Transverse colon (tissue), 4 donors: ENCODE results near the gene GID4. TPM values are rescaled to one million over a fixed set of nuclear protein-coding genes. Genes with fewer than 3 reads are reported as not detected.

Experiments
- DNase-seq: peaks from one replicate; pipeline ENCODE4 v3.0.0-alpha.2; 2019
- H3K27ac ChIP-seq, 4 donors: fragments of 200-600 bp; sonication (generic); 2 replicates each; pipeline ENCODE4 v1.5.1; 2016 to 2018; ENCODE audit warnings: inconsistent platforms in 4 of 4
- H3K27me3 ChIP-seq: fragments of 200-600 bp; sonication (generic); 2 replicates; pipeline ENCODE4 v1.5.1; 2017; ENCODE audit warnings: inconsistent platforms
- H3K36me3 ChIP-seq, 4 donors: fragments of 200-600 bp; sonication (generic); 2 replicates each; pipeline ENCODE4 v1.5.1; 2017 to 2019; ENCODE audit warnings: inconsistent platforms in 4 of 4
- H3K4me1 ChIP-seq, 4 donors: fragments of 200-600 bp; sonication (generic); 2 replicates each; pipeline ENCODE4 v1.5.1; 2017 to 2020; ENCODE audit warnings: inconsistent platforms in 4 of 4
- H3K4me3 ChIP-seq, 4 donors: fragments of 200-600 bp; sonication (generic); 1 replicate in 1 of 4; 2 replicates in 3 of 4; pipeline versions ENCODE4 v1.5.1 to v1.6.1; 2017 to 2019; ENCODE audit warnings: inconsistent platforms in 4 of 4
- H3K9me3 ChIP-seq, 2 donors: fragments of 200-600 bp; sonication (generic); 2 replicates each; pipeline ENCODE4 v1.5.1; 2017 to 2019; ENCODE audit warnings: inconsistent platforms in 2 of 2
- EP300 ChIP-seq: sonication (generic); formaldehyde crosslinking; IDR thresholded peaks from one replicate; pipeline ENCODE4 v1.6.1; 2017; ENCODE audit warnings: antibody characterized with exemption, low read depth
- POLR2A ChIP-seq: fragments of 450-650 bp; IDR thresholded peaks from one replicate; pipeline ENCODE4 v1.6.1; 2016; ENCODE audit warnings: antibody characterized with exemption, mild to moderate bottlenecking, moderate library complexity
- POLR2AphosphoS5 ChIP-seq, 3 donors: sonication (generic); formaldehyde crosslinking; IDR thresholded peaks; one replicate each; pipeline ENCODE4 v1.6.1; 2016; ENCODE audit warnings: antibody characterized with exemption in 3 of 3
- WGBS, 2 donors: methylation state at CpG; one replicate each; pipeline ENCODE4 v1.1.5; 2018; ENCODE audit warnings: low coverage in 1 of 2; 5-methylcytosine and 5-hydroxymethylcytosine counted together
- in situ Hi-C, 4 donors: fragments of 200-750 bp; cut with MboI; loops; one replicate each; pipeline versions ENCODE4 v1.15.0 to v1.15.1; 2017; ENCODE audit warnings: low sequenced_read_pairs in 3 of 4, low pct_ligation_motif_present in 1 of 4, low pct_unique_long_range_greater_than_20kb in 1 of 4
- intact Hi-C: fragments of 100-400 bp; cut with DNase I; formaldehyde crosslinking; loops from one replicate; pipeline ENCODE4 v1.15.1; 2023; ENCODE audit warnings: low total_unique reads
- total RNA-seq, 4 donors: library from RNA; depleted of rRNA; stranded (reverse); fragments of >200 nt; gene quantifications; one replicate each; pipeline ENCODE4 v1.1.0, GENCODE V29; 2016
- TF ChIP-seq, protein P1 (sequence below), 5 experiments: fragments of 200-600 bp in 3 of 5; fragments of 450-650 bp in 2 of 5; sonication (generic) in 3 of 5; IDR thresholded peaks; 1 replicate in 2 of 5; 2 replicates in 3 of 5; pipeline ENCODE4 v1.5.1; 2016 to 2017; ENCODE audit warnings: antibody characterized with exemption in 5 of 5, inconsistent platforms in 3 of 5, mild to moderate bottlenecking in 2 of 5, moderate library complexity in 1 of 5

GID4 gene
- total RNA-seq, 4 donors from 2014 or later, result 7.0 to 39.6 (median 9.4) TPM

DNA sequence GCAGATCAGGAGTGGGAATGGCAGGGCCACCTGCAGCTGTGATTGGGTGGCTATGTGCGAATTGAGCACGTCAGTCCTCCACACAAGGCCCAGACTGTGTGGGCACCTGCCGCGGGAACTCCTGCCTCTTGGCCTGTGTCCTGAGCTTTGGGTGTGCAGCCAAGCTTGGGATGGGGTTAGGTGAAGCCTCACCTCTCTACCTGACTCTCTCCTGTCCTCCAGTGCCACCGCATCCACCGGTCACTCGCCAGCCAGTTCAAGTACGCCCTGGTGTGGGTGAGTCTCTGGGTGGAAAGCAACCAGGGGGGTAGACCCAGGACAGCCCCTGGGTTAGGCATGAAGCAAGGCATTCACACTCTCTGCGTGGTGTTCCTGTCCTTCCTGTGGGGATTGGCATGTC is 67.0 kb downstream of the GID4 start:
- intact Hi-C loops (no loop called here), in situ Hi-C loops (no loop called here)
- Histone ChIP-seq H3K4me3 (no peak overlapping the region), H3K27me3 (no peaks in the 10 kb centered on the region), H3K4me1 (no peaks in the 10 kb centered on the region), H3K36me3 (no peaks in the 10 kb centered on the region), H3K9me3 (no peaks in the 10 kb centered on the region), H3K27ac (no peak overlapping the region)
- WGBS, 2 donors, result 99 to 100% methylated on average over 1 to 9 of the region's 9 CpGs
- no peak for TF ChIP-seq POLR2AphosphoS5 (IDR thresholded peaks at IDR 0.05)
- no peak for TF ChIP-seq POLR2A
- TF ChIP-seq, protein P1, sequence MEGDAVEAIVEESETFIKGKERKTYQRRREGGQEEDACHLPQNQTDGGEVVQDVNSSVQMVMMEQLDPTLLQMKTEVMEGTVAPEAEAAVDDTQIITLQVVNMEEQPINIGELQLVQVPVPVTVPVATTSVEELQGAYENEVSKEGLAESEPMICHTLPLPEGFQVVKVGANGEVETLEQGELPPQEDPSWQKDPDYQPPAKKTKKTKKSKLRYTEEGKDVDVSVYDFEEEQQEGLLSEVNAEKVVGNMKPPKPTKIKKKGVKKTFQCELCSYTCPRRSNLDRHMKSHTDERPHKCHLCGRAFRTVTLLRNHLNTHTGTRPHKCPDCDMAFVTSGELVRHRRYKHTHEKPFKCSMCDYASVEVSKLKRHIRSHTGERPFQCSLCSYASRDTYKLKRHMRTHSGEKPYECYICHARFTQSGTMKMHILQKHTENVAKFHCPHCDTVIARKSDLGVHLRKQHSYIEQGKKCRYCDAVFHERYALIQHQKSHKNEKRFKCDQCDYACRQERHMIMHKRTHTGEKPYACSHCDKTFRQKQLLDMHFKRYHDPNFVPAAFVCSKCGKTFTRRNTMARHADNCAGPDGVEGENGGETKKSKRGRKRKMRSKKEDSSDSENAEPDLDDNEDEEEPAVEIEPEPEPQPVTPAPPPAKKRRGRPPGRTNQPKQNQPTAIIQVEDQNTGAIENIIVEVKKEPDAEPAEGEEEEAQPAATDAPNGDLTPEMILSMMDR (IDR thresholded peaks at IDR 0.05), result no peak
- TF ChIP-seq EP300, result no peak
- no peak for DNase-seq

DNA sequence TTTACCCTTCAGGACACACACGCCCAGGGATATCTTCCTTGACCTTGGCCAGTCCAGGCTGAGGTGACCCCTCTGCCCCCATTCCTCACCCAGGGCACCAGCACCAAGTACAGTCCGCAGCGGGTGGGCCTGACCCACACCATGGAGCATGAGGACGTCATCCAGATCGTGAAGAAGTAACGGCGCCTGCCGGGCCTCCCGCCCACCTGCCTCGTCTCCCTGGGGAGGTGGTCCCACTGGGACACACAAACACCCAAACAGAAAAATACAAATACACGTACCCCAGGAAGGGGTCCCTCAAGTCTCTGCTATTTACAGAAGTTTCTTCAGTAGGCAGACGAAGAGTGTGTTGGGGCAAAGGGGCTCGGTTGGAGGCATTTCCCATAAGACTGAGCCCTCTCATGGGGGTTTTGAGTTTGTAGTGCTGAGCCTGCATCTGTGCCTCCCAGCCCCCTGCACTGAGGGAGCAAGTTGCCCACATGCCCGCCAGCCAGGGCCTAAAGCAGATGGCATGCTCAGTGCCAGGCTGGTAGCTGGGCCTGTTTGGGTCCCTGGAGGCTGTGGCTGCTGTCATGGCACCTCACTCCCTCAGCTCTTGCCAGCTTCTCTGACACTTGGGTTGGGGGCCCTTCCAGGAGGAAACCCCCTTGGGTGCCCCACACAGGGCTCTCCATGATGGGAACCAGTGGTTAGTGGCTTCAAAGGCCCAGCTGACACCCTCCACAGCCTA is 68.0 kb downstream of the GID4 start:
- intact Hi-C loops, result no loop called here
- H3K4me1 ChIP-seq, result no peaks in the 10 kb centered on the region
- no peaks in the 10 kb centered on the region for H3K36me3 ChIP-seq
- in situ Hi-C loops, result no loop called here
- no peaks in the 10 kb centered on the region for H3K9me3 ChIP-seq
- DNase-seq, result no peak
- no peak overlapping the region for H3K27ac ChIP-seq
- H3K27me3 ChIP-seq, result no peaks in the 10 kb centered on the region
- TF ChIP-seq POLR2AphosphoS5 (IDR thresholded peaks at IDR 0.05) (no peak), POLR2A (no peak), EP300 (no peak)
- TF ChIP-seq, protein P1 (IDR thresholded peaks at IDR 0.05), result no peak
- no peak overlapping the region for H3K4me3 ChIP-seq
- 73 to 83% methylated on average over 3 to 14 of the region's 14 CpGs for WGBS, 2 donors

DNA sequence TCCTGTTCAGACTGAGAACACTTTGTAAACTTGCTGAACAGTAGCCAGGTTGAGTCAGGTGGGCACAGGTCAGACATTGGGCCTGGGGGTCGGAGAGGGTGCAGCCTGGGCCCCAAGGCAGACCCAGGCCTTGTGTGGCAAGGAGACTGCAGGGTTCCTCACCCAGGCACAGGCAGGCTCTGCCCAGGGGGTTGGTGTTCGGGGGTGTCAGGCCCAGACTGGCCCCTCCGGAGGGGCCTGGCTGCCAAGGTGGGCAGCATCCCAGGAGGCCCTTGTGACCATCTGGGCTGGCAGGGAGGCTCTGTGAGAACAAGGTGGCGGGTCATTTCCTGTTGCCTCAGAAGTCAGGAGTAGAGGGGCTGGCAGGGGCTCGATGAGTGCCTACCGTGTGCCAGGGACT is 68.8 kb downstream of the GID4 start:
- no peaks in the 10 kb centered on the region for H3K4me1 ChIP-seq
- no peak overlapping the region for H3K27ac ChIP-seq
- in situ Hi-C loops, result no loop called here
- no peaks in the 10 kb centered on the region for H3K36me3 ChIP-seq
- 87% methylated on average over 6 of the region's 6 CpGs; no CpG with 5 or more reads in 1 of the 2 donors for WGBS, 2 donors
- intact Hi-C loops, result no loop called here
- H3K4me3 ChIP-seq, result no peak overlapping the region
- TF ChIP-seq POLR2AphosphoS5 (IDR thresholded peaks at IDR 0.05), result no peak
- TF ChIP-seq, protein P1 (IDR thresholded peaks at IDR 0.05), result no peak
- TF ChIP-seq POLR2A, result no peak
- TF ChIP-seq EP300, result no peak
- H3K9me3 ChIP-seq, result no peaks in the 10 kb centered on the region
- no peak for DNase-seq
- H3K27me3 ChIP-seq, result no peaks in the 10 kb centered on the region

DNA sequence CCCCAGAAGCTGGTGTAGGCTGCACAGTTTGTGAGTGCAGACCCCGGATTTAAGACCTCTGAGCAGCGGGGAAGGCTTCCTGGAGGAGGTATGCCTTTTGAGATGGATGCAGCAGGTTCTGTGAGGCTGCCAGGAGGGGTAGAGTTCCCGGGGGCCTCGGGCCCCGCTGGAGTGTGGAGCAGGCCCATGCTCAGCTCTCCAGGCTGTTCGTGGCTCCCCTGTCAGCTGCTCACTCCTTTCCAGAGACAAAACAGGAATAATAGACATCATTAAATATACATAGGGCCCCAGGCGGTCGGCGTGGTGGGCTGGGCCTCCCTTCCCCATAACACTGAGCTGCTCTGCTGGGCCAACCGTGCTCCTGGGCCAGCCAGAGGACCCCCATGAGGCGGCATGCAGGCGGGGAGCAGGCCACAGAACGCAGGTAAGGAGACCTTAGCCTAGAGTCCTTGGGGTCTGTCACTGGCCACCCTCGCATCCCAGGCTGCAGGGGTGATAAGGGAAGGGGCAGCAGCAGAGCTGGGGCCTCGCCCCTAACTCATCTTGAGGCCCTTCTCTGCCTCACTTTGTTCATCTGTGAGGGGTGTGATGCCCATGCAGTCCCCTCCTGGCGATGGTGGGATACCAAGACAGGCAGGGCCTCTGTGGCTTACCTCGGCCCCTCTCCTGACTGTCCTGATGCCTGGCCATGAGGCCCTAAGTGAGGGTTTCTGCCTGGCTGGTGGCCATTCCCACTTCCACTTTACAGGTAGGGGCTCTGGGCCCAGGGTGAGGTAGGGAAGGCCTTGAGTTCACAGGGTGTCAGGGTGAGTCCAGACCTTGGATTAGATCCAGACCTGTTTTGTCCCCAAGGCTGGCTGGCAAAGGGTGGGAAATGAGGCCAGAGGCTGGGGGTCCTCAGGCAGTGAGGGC is 69.4 kb downstream of the GID4 start, which contains the start of gene MYO15A:
TSS of gene MYO15A (plus strand) at position 356 of the 912 bp plus-strand sequence. CDS start 10,045 bp downstream, outside the sequence.
- no peaks in the 10 kb centered on the region for H3K9me3 ChIP-seq
- H3K27ac ChIP-seq, result no peak within 1 kb of the TSS
- 77% methylated on average over 17 of the region's 17 CpGs; no CpG with 5 or more reads in 1 of the 2 donors for WGBS, 2 donors
- no peaks in the 10 kb centered on the region for H3K36me3 ChIP-seq
- in situ Hi-C loops, result no loop called here
- TF ChIP-seq POLR2A (no peak), EP300 (no peak), POLR2AphosphoS5 (IDR thresholded peaks at IDR 0.05) (no peak)
- TF ChIP-seq, protein P1 (IDR thresholded peaks at IDR 0.05), result no peak
- no peaks in the 10 kb centered on the region for H3K4me1 ChIP-seq
- intact Hi-C loops, result no loop called here
- no peak within 1 kb of the TSS for H3K4me3 ChIP-seq
- DNase-seq, result no peak
- no peaks in the 10 kb centered on the region for H3K27me3 ChIP-seq
